T1000 (cell line): ENCODE data around the gene HID1.

Experiments used
- DNase-seq: peaks from one replicate; lab custom pipeline; 2025; ENCODE audit warnings: mixed read lengths; lab: John Stamatoyannopoulos, UW

The HID1 gene

GRCh38 chr17:74964988-74965622 lies 7.5 kb downstream of the HID1 start:
- DNase-seq = no peak

DNA sequence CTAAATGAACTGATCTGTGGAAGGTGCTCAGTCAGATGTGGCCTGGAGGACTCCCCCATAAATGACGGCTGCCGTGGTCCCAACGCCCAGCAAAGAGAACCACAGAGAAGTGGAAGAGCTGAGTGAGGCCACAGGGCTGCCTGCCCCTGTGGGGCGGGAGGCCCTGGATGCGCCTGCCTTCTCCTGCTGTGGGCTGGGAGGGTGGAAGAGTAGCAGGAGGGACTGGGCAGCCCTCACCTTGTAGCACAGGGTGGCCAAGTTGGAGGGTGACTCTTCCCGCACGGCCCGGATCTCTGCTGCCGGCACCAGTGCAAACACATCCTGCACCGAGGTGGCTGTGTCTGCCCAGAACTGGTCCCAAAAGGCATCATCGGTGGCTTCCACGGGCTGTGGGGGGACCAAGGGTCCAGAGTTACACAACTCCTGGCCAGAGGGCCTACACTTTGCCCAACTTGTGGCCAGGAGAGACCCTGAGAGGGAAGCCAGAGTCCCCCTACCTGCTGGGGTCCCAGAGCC lies 8.3 kb downstream of the HID1 start:
- DNase-seq = no peak

- DNase-seq = no peak
Observed at GRCh38 chr17:74963656-74964055, 8.9 kb downstream of the HID1 start.

DNA sequence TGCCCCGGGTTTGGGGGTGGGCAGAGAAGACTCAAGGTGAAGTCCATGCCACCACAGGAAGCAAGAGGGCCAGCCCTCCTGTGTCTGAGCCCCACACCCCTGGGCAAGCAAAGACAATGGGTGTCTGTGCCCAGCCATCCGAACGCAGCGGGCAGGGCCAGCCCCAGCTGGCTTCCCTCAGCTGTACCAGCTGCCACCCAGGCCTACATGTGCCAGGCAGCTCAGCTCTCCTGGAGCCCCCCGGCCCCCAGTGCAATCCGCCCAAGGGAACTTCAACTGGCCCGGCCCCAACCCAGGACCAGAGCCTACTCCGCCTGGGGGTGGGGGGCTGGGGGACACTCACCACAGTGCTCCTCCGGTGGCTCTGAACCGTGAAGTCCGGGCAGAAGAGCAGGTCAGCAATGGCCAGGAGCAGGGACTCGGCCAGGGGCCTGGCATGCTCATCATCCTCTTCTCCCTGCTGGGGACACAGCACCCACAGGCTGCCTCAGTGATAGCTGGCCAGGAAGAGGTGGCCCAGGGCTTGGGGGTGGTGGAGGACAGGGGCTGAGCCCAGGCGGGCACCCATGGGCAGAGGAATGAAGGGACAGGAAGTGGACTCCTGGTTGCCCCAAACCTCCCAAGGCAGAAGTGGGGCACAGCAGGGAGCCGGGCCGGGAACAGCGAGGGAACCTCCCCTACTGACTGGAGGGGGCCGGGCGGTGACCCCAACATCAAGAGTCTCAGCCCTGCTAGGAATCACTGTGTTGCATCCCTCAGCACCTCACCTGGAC lies 9.8 kb downstream of the HID1 start:
- no peak for DNase-seq

GRCh38 chr17:74961657-74962350 lies 10.8 kb downstream of the HID1 start:
- peak; percentile 79 for DNase-seq

GRCh38 chr17:74960570-74961342 lies 11.8 kb downstream of the HID1 start:
- DNase-seq = peak; percentile 58

- no peak for DNase-seq
Observed at GRCh38 chr17:74959826-74960515, 12.6 kb downstream of the HID1 start.

- DNase-seq = peak; percentile 59
Observed at GRCh38 chr17:74957935-74958740, 14.4 kb downstream of the HID1 start.

- no peak for DNase-seq
Observed at GRCh38 chr17:74956093-74956492, 16.5 kb downstream of the HID1 start.

- no peak for DNase-seq
Observed at GRCh38 chr17:74954665-74955421, 17.7 kb downstream of the HID1 start.

DNA sequence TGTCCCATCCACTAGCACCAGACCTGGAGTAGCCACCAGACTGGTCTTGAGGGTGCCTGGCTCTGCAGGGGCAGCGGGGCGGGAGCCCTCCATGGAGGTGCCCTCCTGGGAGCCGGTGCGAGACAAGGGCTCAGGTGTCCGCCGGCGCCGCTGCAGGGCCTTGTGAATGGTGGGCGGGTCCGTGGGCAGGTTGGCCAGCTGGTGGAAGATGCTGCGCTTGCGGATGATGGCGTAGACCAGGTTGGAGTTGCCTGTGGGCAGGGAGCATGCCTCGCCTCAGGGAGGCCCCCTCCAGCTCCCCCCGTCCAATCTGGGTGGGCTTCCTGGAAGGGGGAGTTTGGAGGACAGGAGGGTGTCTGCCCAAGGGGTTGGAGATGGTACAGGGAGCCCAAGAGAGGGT lies 18.4 kb downstream of the HID1 start:
- no peak for DNase-seq

- no peak for DNase-seq
Observed at GRCh38 chr17:74953134-74953687, 19.3 kb downstream of the HID1 start.

GRCh38 chr17:74952431-74953133 lies 20.0 kb downstream of the HID1 start:
- no peak for DNase-seq

DNA sequence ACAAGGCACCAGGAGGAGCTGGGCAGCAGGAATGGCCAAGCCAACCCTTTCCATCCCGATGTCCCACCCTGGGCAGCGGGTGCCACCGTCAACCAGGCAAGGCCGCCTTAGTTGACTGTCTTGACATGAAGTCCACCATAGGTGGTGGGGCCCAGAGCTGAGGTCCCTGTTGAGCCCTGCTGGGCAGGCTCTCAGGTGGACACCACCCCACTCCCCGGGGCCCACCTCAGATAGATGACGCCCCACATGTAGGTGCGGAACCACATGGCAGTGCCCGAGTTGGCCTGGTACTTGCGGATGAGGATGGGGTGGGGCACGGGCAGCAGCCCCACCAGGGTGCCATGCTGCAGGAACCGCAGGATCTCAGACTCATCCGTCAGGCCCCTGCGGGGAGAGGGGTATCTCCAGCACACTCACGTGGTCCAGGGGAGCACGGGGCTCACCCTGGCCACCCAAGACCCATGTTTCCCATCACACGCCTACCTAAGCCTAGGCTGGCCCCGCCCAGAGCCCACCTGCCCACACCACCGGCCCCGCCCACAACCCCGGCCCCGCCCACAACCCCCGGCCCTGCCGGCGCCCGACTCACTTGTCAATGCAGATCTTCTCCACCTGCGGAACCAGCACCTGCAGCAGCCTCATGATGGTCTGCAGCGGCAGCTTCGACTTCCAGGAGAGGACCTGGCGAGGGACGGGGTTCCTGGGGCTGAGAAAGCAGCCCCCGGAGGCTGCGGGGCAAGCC lies 20.7 kb downstream of the HID1 start:
- no peak for DNase-seq

DNA sequence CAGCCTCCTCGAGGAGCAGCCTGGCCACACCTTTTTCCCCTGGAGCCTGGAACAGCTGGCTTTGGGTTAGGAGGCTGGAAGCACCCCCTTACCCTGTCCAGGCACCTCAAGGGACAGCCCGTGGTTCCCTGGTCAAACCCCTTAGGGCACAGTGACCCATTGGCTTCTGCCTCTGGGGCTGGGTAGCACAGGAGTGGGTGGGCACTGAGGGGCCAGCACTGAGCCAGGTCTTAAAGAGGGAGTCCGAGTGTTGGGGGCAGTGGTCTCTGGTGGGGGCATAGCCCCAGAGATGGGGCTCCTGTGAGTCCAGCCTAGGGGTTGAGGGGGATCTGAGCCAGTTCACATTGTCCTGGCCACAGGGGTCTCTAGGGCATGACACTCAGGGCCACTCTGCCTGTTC lies 21.5 kb downstream of the HID1 start:
- no peak for DNase-seq

- DNase-seq = no peak
Observed at GRCh38 chr17:74950207-74950606, 22.4 kb downstream of the HID1 start.

DNA sequence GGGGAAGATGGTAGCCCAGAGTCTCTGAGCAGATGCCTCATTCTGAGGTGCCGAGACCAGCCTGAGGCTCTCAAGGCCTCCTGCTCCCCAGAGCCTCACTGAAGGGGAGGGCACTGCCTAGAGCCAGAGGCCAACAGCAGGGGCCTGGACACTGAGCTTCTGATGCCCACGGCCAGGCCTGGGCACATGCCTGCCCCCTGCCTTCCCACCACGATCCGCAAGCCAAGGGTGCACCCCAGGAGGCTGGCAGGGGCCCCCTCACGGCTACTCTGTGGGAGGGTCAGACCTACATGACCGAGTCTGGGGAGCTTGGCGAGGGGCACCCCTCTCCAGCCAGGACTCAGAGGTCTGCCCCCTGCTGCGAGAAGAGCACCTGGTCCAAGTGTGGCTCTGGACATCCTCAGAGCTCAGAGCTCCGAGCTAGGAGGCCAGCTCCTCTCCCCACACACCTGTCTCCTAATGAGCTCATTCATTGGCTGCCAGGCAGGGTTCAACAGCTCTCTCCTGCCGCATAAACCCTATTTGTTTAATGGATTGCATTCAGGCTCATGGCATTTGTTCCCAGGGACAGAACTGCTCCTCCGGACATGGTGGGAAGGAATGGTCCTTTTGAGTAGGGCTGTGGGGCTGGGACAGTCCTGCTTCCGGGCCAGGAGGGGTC lies 23.0 kb downstream of the HID1 start:
- DNase-seq = no peak
